ENCODE data around the gene CNGB1.
A peak's percentile ranks its signal among the peaks of the same experiment; 100 is the strongest.

- no peak for TF ChIP-seq TAF1 (conservative IDR thresholded peaks at IDR 0.05)
- no peak for TF ChIP-seq REST (IDR thresholded peaks at IDR 0.05)
- no peak for TF ChIP-seq CTCF (IDR thresholded peaks at IDR 0.05; ENCODE audit: low read depth, low read length, missing input control)
- TF ChIP-seq ATF3 (IDR thresholded peaks at IDR 0.05): no peak
- TF ChIP-seq MAX (IDR thresholded peaks at IDR 0.05): no peak
- peak; percentile 36 for TF ChIP-seq SP1 (IDR thresholded peaks at IDR 0.05)
- no peak for TF ChIP-seq JUND (IDR thresholded peaks at IDR 0.05)
- TF ChIP-seq ZBTB33 (IDR thresholded peaks at IDR 0.05): no peak
- TF ChIP-seq RAD21 (IDR thresholded peaks at IDR 0.05): no peak
- TF ChIP-seq HNF4A (conservative IDR thresholded peaks at IDR 0.05): peak in 1 of 2 donors; percentile 30
- no peak for TF ChIP-seq GABPA (IDR thresholded peaks at IDR 0.05 in 1 of 2, conservative IDR thresholded peaks at IDR 0.05 in 1 of 2)
- no peak for TF ChIP-seq EGR1 (IDR thresholded peaks at IDR 0.05; ENCODE audit: low read depth in 2 of 2)
Measured at GRCh38 chr16:57855188-57855587, 115.7 kb downstream of the CNGB1 start.

All from liver (tissue), 3 donors.